ENCODE measurements around the gene EVA1B. TPM values are rescaled to one million over a fixed set of nuclear protein-coding genes. Genes with fewer than 3 reads are reported as not detected.

EVA1B gene
- total RNA-seq: 10 to 100 TPM; 11.6 to 12.8 TPM

GRCh38 chr1:36323636-36324352 lies at the start of gene EVA1B:
Gene EVA1B, minus strand, starts transcription at chr1:36323645. Its CDS starts 608 bp downstream, at chr1:36323037.
- Mint-ChIP-seq H3K27ac (peak within 1 kb of the TSS; percentile 49), H3K9me3 (no peaks in the 10 kb centered on the region), H3K4me1 (ENCODE audit: low read depth) (peaks cover 21% of the 10 kb centered on the region), H3K27me3 (no peaks in the 10 kb centered on the region), H3K4me3 (peak within 1 kb of the TSS; percentile 73), H3K36me3 (peaks cover 3% of the 10 kb centered on the region)
- peak; percentile 77 for DNase-seq
- POLR2A ChIA-PET: interaction anchor here (0.5 to 4.9 kb wide), 7 partner anchors 17 to 174 kb away, joined by 3 to 26 read pairs (median 4); partner anchors contain the start of genes SH3D21 and TRAPPC3
- intact Hi-C loops (cut with micrococcal nuclease): loop anchor here (1.0 kb wide), 1 partner anchor 17 kb away; the partner anchor contains the start of gene SH3D21
- CTCF ChIA-PET: interaction anchor here (0.7 to 1.4 kb wide), 5 partner anchors 23 to 189 kb away, joined by 3 to 6 read pairs (median 3); no protein-coding TSS in a partner anchor

- H3K4me1 Mint-ChIP-seq (ENCODE audit: low read depth): peaks cover 60% of the 10 kb centered on the region
- intact Hi-C loops (cut with micrococcal nuclease): no loop called here
- no peaks in the 10 kb centered on the region for H3K9me3 Mint-ChIP-seq
- H3K4me3 Mint-ChIP-seq: no peak overlapping the region
- peak overlapping the region; percentile 98 for H3K27ac Mint-ChIP-seq
- peaks cover 4% of the 10 kb centered on the region for H3K36me3 Mint-ChIP-seq
- H3K27me3 Mint-ChIP-seq: no peaks in the 10 kb centered on the region
- ChIA-PET CTCF (interaction anchor here (1.0 kb wide), 1 partner anchor 30 kb away, joined by 5 read pairs; no protein-coding TSS in a partner anchor), POLR2A (interaction anchor here (0.5 kb wide), 1 partner anchor 46 kb away, joined by 3 read pairs; no protein-coding TSS in a partner anchor)
- DNase-seq: no peak
These were observed 49.2 kb upstream of the EVA1B start for GRCh38 chr1:36372617-36373016.

- Mint-ChIP-seq H3K27ac (peak overlapping the region; percentile 62), H3K27me3 (no peaks in the 10 kb centered on the region), H3K36me3 (no peaks in the 10 kb centered on the region), H3K4me3 (no peak overlapping the region), H3K9me3 (no peaks in the 10 kb centered on the region), H3K4me1 (ENCODE audit: low read depth) (peaks cover 67% of the 10 kb centered on the region)
- ChIA-PET CTCF (interaction anchor here (0.6 to 6.6 kb wide), 30 partner anchors 8 to 278 kb away, joined by 3 to 66 read pairs (median 6); partner anchors contain the start of genes LSM10, OSCP1, SH3D21 and STK40), POLR2A (interaction anchor here (1.0 to 2.2 kb wide), 3 partner anchors 17 to 88 kb away, joined by 3 to 11 read pairs (median 4); partner anchors contain the start of genes SH3D21 and STK40)
- intact Hi-C loops (cut with micrococcal nuclease): loop anchor here (2.0 kb wide), 2 partner anchors 26 to 220 kb away; partner anchors contain the start of gene TRAPPC3
- peak; percentile 90 for DNase-seq
These were observed 45.8 kb upstream of the EVA1B start for GRCh38 chr1:36369061-36369861.

GRCh38 chr1:36367798-36368197 lies 44.4 kb upstream of the EVA1B start:
- H3K27me3 Mint-ChIP-seq: no peaks in the 10 kb centered on the region
- peak overlapping the region; percentile 95 for H3K27ac Mint-ChIP-seq
- no peak for DNase-seq
- CTCF ChIA-PET: interaction anchor here (0.9 to 6.6 kb wide), 20 partner anchors 8 to 234 kb away, joined by 3 to 66 read pairs (median 10); partner anchors contain the start of genes EVA1B, LSM10, SH3D21 and STK40
- no peaks in the 10 kb centered on the region for H3K9me3 Mint-ChIP-seq
- POLR2A ChIA-PET: interaction anchor here (1.0 to 2.2 kb wide), 4 partner anchors 10 to 19 kb away, joined by 4 to 11 read pairs (median 6); partner anchors contain the start of gene STK40
- peaks cover 53% of the 10 kb centered on the region for H3K4me1 Mint-ChIP-seq (ENCODE audit: low read depth)
- H3K4me3 Mint-ChIP-seq: no peak overlapping the region
- H3K36me3 Mint-ChIP-seq: peaks cover 2% of the 10 kb centered on the region
- intact Hi-C loops (cut with micrococcal nuclease): loop anchor here (2.0 kb wide), 2 partner anchors 25 to 219 kb away; partner anchors contain the start of gene TRAPPC3

GRCh38 chr1:36367066-36367465 lies 43.6 kb upstream of the EVA1B start:
- Mint-ChIP-seq H3K4me1 (ENCODE audit: low read depth) (peaks cover 48% of the 10 kb centered on the region), H3K27ac (peak overlapping the region; percentile 95), H3K27me3 (no peaks in the 10 kb centered on the region), H3K36me3 (peaks cover 4% of the 10 kb centered on the region), H3K4me3 (no peak overlapping the region), H3K9me3 (no peaks in the 10 kb centered on the region)
- CTCF ChIA-PET: interaction anchor here (1.3 to 6.6 kb wide), 13 partner anchors 10 to 232 kb away, joined by 3 to 66 read pairs (median 17); partner anchors contain the start of genes LSM10, SH3D21, STK40 and TRAPPC3
- POLR2A ChIA-PET: interaction anchor here (0.8 to 1.7 kb wide), 5 partner anchors 11 to 49 kb away, joined by 3 to 7 read pairs (median 4); partner anchors contain the start of genes LSM10 and STK40
- peak; percentile 33 for DNase-seq
- intact Hi-C loops (cut with micrococcal nuclease): no loop called here

GRCh38 chr1:36366091-36366661 lies 42.7 kb upstream of the EVA1B start:
- intact Hi-C loops (cut with micrococcal nuclease): no loop called here

GRCh38 chr1:36365381-36365780 lies 41.9 kb upstream of the EVA1B start:
- DNase-seq: no peak
- intact Hi-C loops (cut with micrococcal nuclease): no loop called here
- Mint-ChIP-seq H3K27me3 (no peaks in the 10 kb centered on the region), H3K4me3 (no peak overlapping the region), H3K36me3 (peaks cover 7% of the 10 kb centered on the region), H3K4me1 (ENCODE audit: low read depth) (peaks cover 53% of the 10 kb centered on the region), H3K9me3 (no peaks in the 10 kb centered on the region), H3K27ac (peak overlapping the region; percentile 95)
- ChIA-PET CTCF (interaction anchor here (1.3 to 6.6 kb wide), 2 partner anchors 22 to 23 kb away, joined by 6 to 66 read pairs; partner anchors contain the start of gene STK40), POLR2A (no interaction called here)

More at GRCh38 chr1:36366091-36366661, 42.7 kb upstream of the EVA1B start:
- Mint-ChIP-seq H3K27me3 (no peaks in the 10 kb centered on the region), H3K27ac (peak overlapping the region; percentile 95), H3K9me3 (no peaks in the 10 kb centered on the region), H3K36me3 (peaks cover 7% of the 10 kb centered on the region), H3K4me1 (ENCODE audit: low read depth) (peaks cover 51% of the 10 kb centered on the region), H3K4me3 (peak overlapping the region; percentile 39)
- POLR2A ChIA-PET: interaction anchor here (0.6 to 1.7 kb wide), 4 partner anchors 16 to 141 kb away, joined by 3 to 4 read pairs (median 3); partner anchors contain the start of gene LSM10
- DNase-seq: peak; percentile 74
- CTCF ChIA-PET: interaction anchor here (1.3 to 6.6 kb wide), 9 partner anchors 10 to 217 kb away, joined by 5 to 66 read pairs (median 20); partner anchors contain the start of genes LSM10, SH3D21, STK40 and TRAPPC3

GRCh38 chr1:36359911-36360550 lies 36.6 kb upstream of the EVA1B start:
- intact Hi-C loops (cut with micrococcal nuclease): no loop called here
- DNase-seq: peak; percentile 57
- Mint-ChIP-seq H3K27me3 (no peaks in the 10 kb centered on the region), H3K27ac (peak overlapping the region; percentile 84), H3K9me3 (no peaks in the 10 kb centered on the region), H3K36me3 (peaks cover 25% of the 10 kb centered on the region), H3K4me3 (no peak overlapping the region), H3K4me1 (ENCODE audit: low read depth) (peaks cover 21% of the 10 kb centered on the region)
- ChIA-PET POLR2A (interaction anchor here (1.6 to 2.1 kb wide), 2 partner anchors 27 to 37 kb away, joined by 4 to 6 read pairs; no protein-coding TSS in a partner anchor), CTCF (interaction anchor here (1.3 to 3.1 kb wide), 4 partner anchors 9 to 210 kb away, joined by 5 to 14 read pairs (median 8); no protein-coding TSS in a partner anchor)

GRCh38 chr1:36359383-36359782 lies 35.9 kb upstream of the EVA1B start:
- Mint-ChIP-seq H3K27me3 (no peaks in the 10 kb centered on the region), H3K9me3 (no peaks in the 10 kb centered on the region), H3K36me3 (peaks cover 25% of the 10 kb centered on the region), H3K4me1 (ENCODE audit: low read depth) (peaks cover 20% of the 10 kb centered on the region), H3K27ac (peak overlapping the region; percentile 84), H3K4me3 (no peak overlapping the region)
- ChIA-PET POLR2A (interaction anchor here (1.6 to 2.1 kb wide), 2 partner anchors 27 to 38 kb away, joined by 4 to 6 read pairs; no protein-coding TSS in a partner anchor), CTCF (interaction anchor here (1.3 to 3.1 kb wide), 3 partner anchors 10 to 209 kb away, joined by 5 to 14 read pairs (median 11); no protein-coding TSS in a partner anchor)
- no peak for DNase-seq
- intact Hi-C loops (cut with micrococcal nuclease): no loop called here

GRCh38 chr1:36358514-36359084 lies 35.2 kb upstream of the EVA1B start:
- DNase-seq: no peak
- H3K27ac Mint-ChIP-seq: peak overlapping the region; percentile 84
- CTCF ChIA-PET: interaction anchor here (2.8 to 3.1 kb wide), 2 partner anchors 10 to 16 kb away, joined by 11 to 14 read pairs; no protein-coding TSS in a partner anchor
- peaks cover 29% of the 10 kb centered on the region for H3K36me3 Mint-ChIP-seq
- POLR2A ChIA-PET: no interaction called here
- no peaks in the 10 kb centered on the region for H3K27me3 Mint-ChIP-seq
- peaks cover 20% of the 10 kb centered on the region for H3K4me1 Mint-ChIP-seq (ENCODE audit: low read depth)
- no peak overlapping the region for H3K4me3 Mint-ChIP-seq
- intact Hi-C loops (cut with micrococcal nuclease): no loop called here
- H3K9me3 Mint-ChIP-seq: no peaks in the 10 kb centered on the region
